HepG2 (cell line): ENCODE measurements around the gene SYTL3. TPM values are rescaled to one million over a fixed set of nuclear protein-coding genes. Genes with fewer than 3 reads are reported as not detected.

Experiments used
- ATAC-seq: fragments of 200-7000 bp; cut with Tn5 transposase; 3 replicates; pipeline ENCODE4 v1.9.1; 2020; ENCODE audit warnings: mild to moderate bottlenecking, moderate library complexity
- BruUV-seq: library from RNA; stranded (reverse); fragments of 400-500 nt; replicated peaks from 2 replicates; lab custom pipeline; 2021; lab: Mats Ljungman, UMichigan
- CTCF ChIA-PET: fragments of 300-600 bp; formaldehyde crosslinking; extraction: SDS; loops from one replicate; lab custom pipeline; 2021; ENCODE audit warnings: low total read pairs, inconsistent platforms, low intra/inter-chr PET ratio; lab: Yijun Ruan, JAX
- POLR2A ChIA-PET: fragments of 350-600 bp; sonication (Branson Sonifier 250); formaldehyde crosslinking; loops from one replicate; lab custom pipeline; 2020; ENCODE audit warnings: antibody characterized with exemption, inconsistent platforms; lab: Yijun Ruan, JAX
- DNase-seq: peaks from one replicate; pipeline ENCODE4 v3.0.0-alpha.2; 2015; ENCODE audit warnings: low spot score
- FAIRE-seq: peaks from 3 replicates; lab custom pipeline; 2011; peaks lifted over from hg19 to GRCh38; lab: Jason Lieb, UNC
- H2AFZ ChIP-seq: one replicate; pipeline ENCODE4 v1.6.1; 2011; ENCODE audit warnings: low read length, inconsistent platforms
- H3K27ac ChIP-seq: fragments of 300-600 bp; 3 replicates; pipeline ENCODE4 v1.8.0; 2011; ENCODE audit warnings: mixed run types, mild to moderate bottlenecking, mixed read lengths, low read length, inconsistent platforms; ENCODE audit not compliant: insufficient read depth; ENCODE audit errors: extremely low read length
- H3K27me3 ChIP-seq, 2 experiments: fragments of 200-600 bp in 1 of 2; 2 replicates in 1 of 2; 3 replicates in 1 of 2; pipeline versions ENCODE4 v1.6.0 to v1.8.0; 2011; ENCODE audit warnings: low read length in 2 of 2, mild to moderate bottlenecking in 2 of 2, moderate library complexity in 2 of 2, inconsistent platforms in 1 of 2; ENCODE audit not compliant: insufficient read depth in 2 of 2, control insufficient read depth in 1 of 2
- H3K36me3 ChIP-seq, 2 experiments: fragments of 200-600 bp in 1 of 2; replicated peaks in 1 of 2; 2 replicates in 1 of 2; 3 replicates in 1 of 2; pipeline versions ENCODE4 v1.5.1 to v1.8.0; 2011; ENCODE audit warnings: low read length in 2 of 2, inconsistent platforms in 1 of 2; ENCODE audit not compliant: insufficient read depth in 2 of 2, control insufficient read depth in 1 of 2
- H3K4me1 ChIP-seq: 2 replicates; pipeline ENCODE4 v1.5.1; 2012; ENCODE audit warnings: low read length, inconsistent platforms; ENCODE audit not compliant: insufficient read depth
- H3K4me2 ChIP-seq: 2 replicates; pipeline ENCODE4 v1.6.0; 2011; ENCODE audit warnings: low read depth, low read length, inconsistent platforms
- H3K4me3 ChIP-seq, 3 experiments: fragments of 200-600 bp in 1 of 3; sonication (generic), shearing (Covaris generic) in 1 of 3; replicated peaks in 1 of 3; 2 replicates each; pipeline ENCODE4 v1.5.1; 2011 to 2016; ENCODE audit warnings: low read length in 3 of 3, inconsistent platforms in 2 of 3, low read depth in 2 of 3, mild to moderate bottlenecking in 2 of 3, control low read depth in 1 of 3, mixed read lengths in 1 of 3; ENCODE audit not compliant: insufficient read depth in 1 of 3
- H3K79me2 ChIP-seq: one replicate; pipeline ENCODE4 v1.6.1; 2011; ENCODE audit warnings: low read length, inconsistent platforms; ENCODE audit not compliant: insufficient read depth
- H3K9ac ChIP-seq: 2 replicates; pipeline ENCODE4 v1.6.0; 2011; ENCODE audit warnings: mild to moderate bottlenecking, low read depth, low read length, inconsistent platforms; ENCODE audit not compliant: insufficient read depth
- H3K9me3 ChIP-seq: 2 replicates; pipeline ENCODE4 v1.5.1; 2012; ENCODE audit warnings: mild to moderate bottlenecking, low read length
- H4K20me1 ChIP-seq: 2 replicates; pipeline ENCODE4 v1.6.0; 2011; ENCODE audit warnings: inconsistent platforms, mild to moderate bottlenecking, low read length, moderate library complexity; ENCODE audit not compliant: insufficient read depth
- BATF2 ChIP-seq: sonication (generic); formaldehyde crosslinking; IDR thresholded peaks from 2 replicates; pipeline ENCODE4 v1.8.0; 2022; ENCODE audit warnings: mild to moderate bottlenecking, missing genetic modification reagents, moderate library complexity
- CBFB ChIP-seq: sonication (generic); formaldehyde crosslinking; IDR thresholded peaks from 2 replicates; pipeline ENCODE4 v1.4.0; 2020; ENCODE audit warnings: missing genetic modification reagents
- CENPBD1 ChIP-seq: sonication (generic); formaldehyde crosslinking; IDR thresholded peaks from 2 replicates; pipeline ENCODE4 v1.8.0; 2022; ENCODE audit warnings: missing genetic modification reagents, low read depth, mild to moderate bottlenecking, borderline replicate concordance
- ETV6 ChIP-seq: sonication (generic); formaldehyde crosslinking; conservative IDR thresholded peaks from 2 replicates; pipeline ENCODE4 v1.4.0; 2020; ENCODE audit warnings: missing genetic modification reagents
- GRHL1 ChIP-seq: sonication (generic); formaldehyde crosslinking; conservative IDR thresholded peaks from 2 replicates; pipeline ENCODE4 v1.8.0; 2022; ENCODE audit warnings: missing genetic modification reagents
- HBP1 ChIP-seq: IDR thresholded peaks from 2 replicates; pipeline ENCODE4 v1.6.1; 2016; ENCODE audit warnings: low read depth, control low read depth
- MYNN ChIP-seq: sonication (generic); formaldehyde crosslinking; IDR thresholded peaks from 2 replicates; pipeline ENCODE4 v1.4.0; 2020; ENCODE audit warnings: mild to moderate bottlenecking, low read depth, missing genetic modification reagents
- NR2C2 ChIP-seq: sonication (generic); formaldehyde crosslinking; IDR thresholded peaks from 2 replicates; pipeline ENCODE4 v1.4.0; 2020; ENCODE audit warnings: missing genetic modification reagents, mild to moderate bottlenecking, moderate library complexity, borderline replicate concordance
- ZIK1 ChIP-seq: sonication (generic); formaldehyde crosslinking; IDR thresholded peaks from 2 replicates; pipeline ENCODE4 v1.5.0; 2020; ENCODE audit warnings: mild to moderate bottlenecking, low read depth, missing genetic modification reagents, borderline replicate concordance
- ZMYM2 ChIP-seq: sonication (generic); formaldehyde crosslinking; IDR thresholded peaks from 2 replicates; pipeline ENCODE4 v1.8.0; 2022; ENCODE audit warnings: mild to moderate bottlenecking, missing genetic modification reagents
- ZNF660 ChIP-seq: sonication (generic); formaldehyde crosslinking; IDR thresholded peaks from 2 replicates; pipeline ENCODE4 v1.5.1; 2020; ENCODE audit warnings: mild to moderate bottlenecking, low read depth, missing genetic modification reagents, borderline replicate concordance
- ZNF674 ChIP-seq: sonication (generic); formaldehyde crosslinking; IDR thresholded peaks from 2 replicates; pipeline ENCODE4 v1.5.0; 2020; ENCODE audit warnings: low read depth, mild to moderate bottlenecking, missing genetic modification reagents
- ZNF773 ChIP-seq: sonication (generic); formaldehyde crosslinking; IDR thresholded peaks from 2 replicates; pipeline ENCODE4 v1.4.0; 2020; ENCODE audit warnings: missing genetic modification reagents, borderline replicate concordance
- ZNF792 ChIP-seq: IDR thresholded peaks from 2 replicates; pipeline ENCODE4 v1.6.1; 2016
- WGBS: methylation state at CpG from one replicate; pipeline ENCODE4 v1.1.6; 2017; ENCODE audit warnings: low lambda C conversion rate; 5-methylcytosine and 5-hydroxymethylcytosine counted together
- in situ Hi-C: cut with HindIII; loops from 2 replicates; pipeline ENCODE4 v1.10.0; 2017; ENCODE audit warnings: low pct_unique_long_range_greater_than_20kb; ENCODE audit not compliant: extremely low pct_ligation_motif_present
- intact Hi-C: fragments of 100-400 bp; cut with micrococcal nuclease; formaldehyde crosslinking; loops from one replicate; pipeline ENCODE4 v1.10.0; 2022; ENCODE audit not compliant: unreplicated experiment
- polyA plus RNA-seq, 8 experiments: library from polyadenylated mRNA; depleted of rRNA in 3 of 8; stranded (reverse) in 7 of 8; unstranded in 1 of 8; fragments of >200 nt; fragmentation: Illumina TruSeq in 4 of 8; extraction: Trizol in 4 of 8; gene quantifications; 2 replicates each; pipeline versions ENCODE4 v1.2.1 to v1.2.3, GENCODE V29; 2011 to 2016; ENCODE audit warnings: low read depth in 4 of 8, missing spikeins in 1 of 8, mixed read lengths in 1 of 8; ENCODE audit not compliant: insufficient read depth in 1 of 8
- total RNA-seq, 5 experiments: library from RNA; depleted of rRNA; stranded (reverse); fragments of >200 nt; fragmentation: Illumina TruSeq; extraction: Trizol; gene quantifications; 2 replicates each; pipeline ENCODE4 v1.2.3, GENCODE V29; 2016; ENCODE audit warnings: low read depth in 1 of 5

The SYTL3 gene
- total and polyA plus RNA-seq, 2 of the 13 experiments (the other 11 are each of a cell fraction or from before 2014, with no cell fraction given): 0.11 to 0.28 TPM

- ChIA-PET CTCF (no interaction called here), POLR2A (no interaction called here)
- FAIRE-seq: no peak
Observed at GRCh38 chr6:158730541-158730907, 80.7 kb downstream of the SYTL3 start.

More at GRCh38 chr6:158730541-158730907, 80.7 kb downstream of the SYTL3 start:
- no peak overlapping the region for H2AFZ ChIP-seq
- no peak overlapping the region for H3K9ac ChIP-seq
- no peaks in the 10 kb centered on the region for H3K9me3 ChIP-seq
- ATAC-seq (no peak), DNase-seq (no peak)
- H4K20me1 ChIP-seq: no peaks in the 10 kb centered on the region
- no TSS peak for BruUV-seq
- peaks cover 2 to 10% of the 10 kb centered on the region in 2 experiments; a peak in 4 of 5 replicates for H3K27me3 ChIP-seq
- intact Hi-C loops: no loop called here
- H3K4me1 ChIP-seq: no peaks in the 10 kb centered on the region
- in situ Hi-C loops: no loop called here
- no peak for TF ChIP-seq ZNF773 (CRISPR knock-in tag)
- no peak for TF ChIP-seq ZIK1 (CRISPR knock-in tag)
- no peak for TF ChIP-seq ZNF674 (CRISPR knock-in tag)
- no peak for TF ChIP-seq ZMYM2
- TF ChIP-seq ETV6 (CRISPR knock-in tag): no peak
- TF ChIP-seq CBFB: no peak
- no peak for TF ChIP-seq ZNF792 (CRISPR knock-in tag)
- no peak for TF ChIP-seq CENPBD1
- no peak for TF ChIP-seq MYNN (CRISPR knock-in tag)
- TF ChIP-seq HBP1 (CRISPR knock-in tag): no peak
- no peak for TF ChIP-seq NR2C2 (CRISPR knock-in tag)
- TF ChIP-seq GRHL1 (CRISPR knock-in tag): no peak
- TF ChIP-seq ZNF660: no peak
- no peak for TF ChIP-seq BATF2 (CRISPR knock-in tag)
- H3K79me2 ChIP-seq: no peaks in the 10 kb centered on the region
- H3K4me2 ChIP-seq: no peak overlapping the region
- WGBS: 67% methylated on average over 18 of the region's 18 CpGs
- no peak overlapping the region for H3K27ac ChIP-seq
- no peaks in the 10 kb centered on the region for H3K36me3 ChIP-seq
- no peak overlapping the region for H3K4me3 ChIP-seq
